NCI-H2171 treated with DMSO at 0.1 percent for 48 hours (cell line): ENCODE data around the gene MYO16.

Source experiments
- DNase-seq: peaks from one replicate; lab custom pipeline; 2025; lab: John Stamatoyannopoulos, UW

MYO16 gene

DNA sequence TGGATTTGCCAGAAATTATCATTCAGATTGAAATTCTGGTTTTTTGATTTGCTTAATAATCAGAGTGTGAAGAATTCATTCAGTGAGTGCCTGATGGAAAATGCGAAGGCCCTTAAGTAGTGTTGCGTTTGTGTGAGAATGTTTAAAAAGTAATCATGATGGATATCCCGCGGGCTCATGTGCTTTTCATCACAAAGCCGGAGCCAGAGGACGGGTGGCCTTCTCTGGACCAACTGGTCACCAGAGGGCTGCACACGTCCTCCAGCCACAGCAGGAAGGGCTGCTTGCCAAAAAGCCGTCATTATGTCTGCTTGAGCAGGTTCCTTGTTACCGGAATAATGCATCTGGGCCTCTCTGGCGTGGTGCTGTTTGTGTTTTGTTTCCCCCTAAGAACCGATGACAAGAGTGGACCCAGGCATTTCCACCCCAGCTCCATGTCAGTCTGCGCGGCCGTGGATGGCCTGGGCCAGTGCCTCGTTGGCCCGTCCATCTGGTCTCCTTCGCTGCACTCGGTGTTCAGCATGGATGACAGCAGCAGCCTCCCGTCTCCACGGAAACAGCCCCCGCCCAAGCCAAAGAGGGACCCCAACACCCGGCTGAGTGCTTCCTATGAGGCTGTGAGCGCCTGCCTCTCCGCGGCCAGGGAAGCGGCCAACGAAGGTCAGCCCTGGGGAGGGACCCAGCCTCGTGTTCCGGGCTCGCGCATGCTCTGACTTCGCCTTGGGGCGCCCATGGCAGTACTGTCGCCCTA, 497.7 kb downstream of the MYO16 start:
- no peak for DNase-seq

DNA sequence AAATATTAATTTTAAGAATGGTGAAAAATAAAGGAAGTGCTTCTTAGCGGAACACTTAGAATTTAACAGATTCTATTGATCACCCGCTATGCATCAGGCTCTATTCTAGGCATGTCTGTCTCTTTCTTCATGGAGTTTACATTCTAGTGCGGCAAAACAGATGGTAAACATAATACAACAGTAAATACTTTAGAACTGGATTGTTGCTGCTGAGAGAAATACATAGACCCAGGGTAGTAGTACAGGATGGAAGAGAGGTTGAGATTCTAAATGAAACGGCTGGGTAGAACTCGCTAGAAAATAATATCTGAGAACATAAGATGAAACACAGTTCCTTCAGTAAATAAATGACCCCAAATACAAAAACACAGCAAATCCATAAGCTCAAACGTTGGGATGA, 498.7 kb downstream of the MYO16 start:
- DNase-seq = no peak

DNA sequence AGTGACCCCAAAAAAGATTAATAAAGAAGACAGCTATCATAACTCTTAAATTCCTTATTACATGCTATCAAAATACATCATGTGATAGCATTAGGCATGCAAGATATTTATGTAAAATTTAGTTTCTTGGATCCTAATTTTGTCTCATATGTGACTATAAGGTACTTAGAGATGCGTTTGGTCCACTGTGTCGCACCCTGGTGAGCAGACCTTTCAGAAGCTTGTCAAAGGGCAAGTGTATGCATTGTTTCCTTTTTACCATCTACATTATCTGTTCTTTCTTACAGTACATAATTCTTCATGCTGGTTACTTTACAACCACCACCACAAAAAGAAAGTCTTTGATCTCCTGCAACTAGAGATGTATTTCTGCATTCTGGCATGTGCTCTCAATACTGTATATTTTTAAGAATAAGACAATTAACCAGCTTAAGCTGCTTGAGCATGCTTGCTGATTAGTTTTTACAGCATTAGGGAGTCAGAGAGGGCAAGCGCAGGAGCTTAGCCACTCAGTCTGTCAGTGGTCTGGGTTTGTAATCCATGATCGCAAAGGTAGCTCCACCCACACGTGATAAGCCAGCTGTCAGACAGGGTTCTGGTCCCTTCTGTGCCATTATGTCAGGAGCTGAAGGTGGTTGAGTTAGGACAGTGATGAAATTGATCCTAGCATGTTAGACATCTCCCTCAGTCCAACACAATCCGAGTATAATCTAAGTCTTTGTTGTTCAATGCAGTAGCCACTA, 500.9 kb downstream of the MYO16 start:
- DNase-seq = no peak

DNA sequence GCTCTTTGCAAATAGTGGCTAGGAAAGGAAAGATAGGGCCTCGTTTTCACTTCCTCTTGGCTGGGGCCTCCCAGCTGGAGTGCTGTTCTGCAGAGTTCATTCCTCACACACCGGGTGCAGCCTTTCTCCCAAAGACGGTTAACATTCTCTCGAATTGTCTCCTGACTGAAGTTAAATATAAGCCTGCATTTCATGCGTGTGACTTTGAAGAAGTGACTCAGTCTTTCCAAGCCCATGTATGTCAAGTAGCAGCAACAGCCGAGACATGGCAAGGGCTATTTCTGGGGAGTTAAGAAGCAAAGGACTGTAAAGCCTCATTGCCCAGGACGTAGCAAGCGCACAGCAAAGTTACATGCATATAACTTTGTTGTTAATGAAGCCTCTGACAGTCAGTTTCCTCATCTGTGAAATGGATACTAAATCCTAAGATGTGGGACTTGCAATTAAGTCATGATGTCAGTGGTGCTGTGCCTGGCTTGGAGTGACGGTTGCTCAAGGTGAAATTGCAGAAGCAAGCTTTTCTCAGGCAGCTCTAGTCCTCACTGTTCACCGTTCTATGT, 502.4 kb downstream of the MYO16 start:
- DNase-seq = no peak

DNA sequence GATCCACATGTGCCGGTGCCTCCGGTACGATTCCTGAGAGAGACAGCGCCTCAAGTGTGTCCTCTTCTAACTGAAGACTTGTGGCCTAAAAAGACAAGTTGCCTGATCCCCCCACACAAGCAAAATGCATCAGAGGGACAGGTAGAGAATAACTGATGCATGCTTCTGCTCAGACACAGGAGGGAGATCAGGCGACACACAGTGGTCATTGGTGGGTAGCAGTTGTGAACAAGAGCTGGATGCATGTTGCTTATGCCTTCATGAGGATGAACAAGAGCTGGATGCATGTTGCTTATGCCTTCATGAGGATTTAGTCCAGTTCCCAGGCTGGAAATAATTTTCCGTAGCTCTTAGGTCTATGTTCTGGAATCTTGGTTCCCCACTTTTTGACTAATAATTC, 505.6 kb downstream of the MYO16 start:
- no peak for DNase-seq

DNA sequence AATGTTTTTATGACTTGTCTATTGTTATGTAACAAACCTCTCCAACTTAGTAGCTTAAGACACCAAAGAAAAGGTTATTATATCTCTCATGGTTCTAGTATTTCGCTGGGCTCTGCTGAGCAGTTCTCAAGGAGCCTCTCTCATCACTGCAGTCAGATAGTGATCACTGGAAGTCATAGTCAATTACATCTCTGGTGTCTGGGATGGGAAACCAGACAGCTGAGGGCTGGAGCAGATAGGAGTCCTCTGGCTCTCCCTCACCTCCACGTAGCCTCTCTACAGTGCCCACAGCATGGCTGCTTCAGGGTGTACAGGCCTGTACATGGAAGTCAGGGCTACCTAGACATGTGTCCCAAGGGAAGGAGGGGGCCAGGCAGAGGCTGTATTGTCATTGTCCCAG, 507.5 kb downstream of the MYO16 start:
- no peak for DNase-seq

DNA sequence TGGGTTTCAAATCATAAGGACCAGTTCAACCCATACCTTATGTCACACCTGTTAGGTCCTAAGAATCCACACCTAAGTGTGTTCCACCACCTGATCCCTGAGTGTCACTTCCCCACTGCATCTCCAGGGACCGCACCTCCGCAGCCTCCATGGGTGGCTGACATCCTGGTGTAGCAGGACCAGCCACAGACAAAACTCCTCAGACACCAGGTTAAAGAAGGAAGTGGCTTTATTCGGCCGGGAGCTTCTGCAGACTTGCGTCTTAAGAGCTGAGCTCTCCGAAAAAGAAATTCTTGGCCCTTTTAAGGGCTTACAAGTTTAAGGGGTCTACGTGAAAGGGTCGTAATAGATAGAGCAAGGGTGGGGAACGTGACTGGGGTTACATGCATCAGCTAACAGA, 509.9 kb downstream of the MYO16 start:
- no peak for DNase-seq

DNA sequence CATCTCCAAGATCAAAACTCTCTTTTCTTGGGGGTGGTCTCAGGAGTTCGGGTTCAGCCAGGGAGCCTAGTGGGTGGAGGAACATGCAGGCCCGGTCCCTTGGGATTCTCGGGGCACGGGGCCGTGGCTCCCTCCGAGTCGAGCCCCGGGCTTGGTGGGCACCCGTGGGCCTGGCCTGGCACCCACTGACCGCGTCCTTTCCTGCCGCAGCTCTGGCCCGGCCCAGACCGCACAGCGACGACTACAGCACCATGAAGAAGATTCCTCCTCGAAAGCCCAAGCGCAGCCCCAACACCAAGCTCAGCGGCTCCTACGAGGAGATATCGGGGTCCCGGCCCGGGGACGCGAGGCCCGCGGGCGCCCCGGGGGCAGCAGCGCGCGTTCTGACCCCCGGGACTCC, 510.6 kb downstream of the MYO16 start:
- DNase-seq = no peak

DNA sequence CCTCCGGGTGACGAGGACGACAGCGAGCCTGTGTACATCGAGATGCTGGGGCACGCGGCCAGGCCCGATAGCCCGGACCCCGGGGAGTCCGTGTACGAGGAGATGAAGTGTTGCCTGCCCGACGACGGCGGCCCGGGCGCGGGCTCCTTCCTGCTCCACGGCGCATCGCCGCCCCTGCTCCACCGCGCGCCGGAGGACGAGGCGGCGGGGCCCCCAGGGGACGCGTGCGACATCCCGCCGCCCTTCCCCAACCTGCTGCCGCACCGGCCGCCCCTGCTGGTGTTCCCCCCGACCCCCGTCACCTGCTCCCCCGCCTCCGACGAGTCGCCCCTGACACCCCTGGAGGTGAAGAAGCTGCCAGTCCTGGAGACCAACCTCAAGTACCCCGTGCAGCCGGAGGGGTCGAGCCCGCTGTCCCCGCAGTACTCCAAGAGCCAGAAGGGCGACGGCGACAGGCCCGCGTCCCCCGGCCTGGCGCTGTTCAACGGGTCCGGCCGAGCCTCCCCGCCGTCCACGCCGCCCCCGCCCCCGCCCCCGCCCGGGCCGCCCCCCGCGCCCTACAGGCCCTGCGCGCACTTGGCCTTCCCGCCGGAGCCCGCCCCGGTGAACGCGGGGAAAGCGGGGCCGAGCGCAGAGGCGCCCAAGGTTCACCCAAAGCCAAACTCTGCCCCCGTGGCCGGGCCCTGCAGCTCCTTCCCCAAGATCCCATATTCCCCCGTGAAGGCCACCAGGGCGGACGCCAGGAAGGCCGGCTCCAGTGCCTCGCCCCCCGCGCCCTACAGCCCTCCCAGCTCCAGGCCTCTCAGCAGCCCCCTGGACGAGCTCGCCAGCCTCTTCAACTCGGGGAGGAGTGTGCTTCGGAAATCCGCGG, 511.3 kb downstream of the MYO16 start:
- DNase-seq = no peak

DNA sequence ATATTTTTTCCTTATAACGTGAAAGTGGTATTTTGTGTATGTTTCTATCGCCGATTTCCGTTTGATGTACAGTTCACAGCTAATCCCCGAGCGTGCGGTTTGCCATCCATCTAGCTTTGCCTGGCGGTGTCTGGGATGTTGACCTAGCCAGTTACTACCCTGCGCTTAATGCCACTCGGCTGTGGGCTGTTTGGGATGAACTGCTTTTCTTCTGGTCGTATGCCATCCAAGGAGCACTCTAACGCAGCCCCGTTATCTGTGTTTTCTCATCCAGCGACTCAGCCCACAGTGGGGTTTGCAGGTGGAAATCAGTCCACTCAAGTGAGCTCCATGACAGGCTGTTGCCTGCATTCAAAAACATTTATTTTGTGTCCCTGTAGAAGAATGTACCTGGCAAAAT, 512.3 kb downstream of the MYO16 start:
- DNase-seq = no peak

DNA sequence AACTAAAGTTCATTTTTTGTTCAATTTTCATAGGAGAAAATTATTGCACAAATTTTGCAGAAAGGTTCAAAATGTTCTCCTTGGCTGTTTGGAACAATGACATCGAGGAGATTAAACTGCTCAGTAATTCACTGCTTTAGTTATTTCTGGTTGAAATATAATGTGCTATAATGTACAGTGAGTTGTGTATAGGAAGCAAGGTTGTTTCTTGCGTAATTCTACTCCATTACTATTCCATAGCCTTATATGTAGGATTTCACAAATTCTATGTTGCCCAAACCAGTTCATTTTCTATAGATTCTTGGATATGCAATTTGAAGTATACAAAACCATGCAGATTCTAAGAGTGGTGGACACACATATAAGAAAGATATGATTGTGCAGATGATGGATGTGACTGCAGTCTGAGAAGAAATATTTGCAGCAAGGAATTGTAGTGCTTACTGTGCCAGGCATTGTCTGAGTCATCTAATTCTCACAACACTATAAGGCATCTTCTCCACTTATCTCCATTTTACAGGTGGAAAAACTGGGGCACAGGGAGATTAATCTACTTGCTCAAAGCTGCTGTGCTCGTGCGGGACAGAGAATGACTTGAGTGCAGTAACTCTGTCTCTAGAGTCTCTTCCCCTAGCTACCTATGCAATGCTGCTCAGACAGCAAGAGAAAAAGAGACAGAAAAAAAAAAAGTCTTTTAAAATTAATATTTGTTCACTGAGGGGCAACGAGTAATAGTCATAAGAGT, 515.5 kb downstream of the MYO16 start:
- DNase-seq = no peak

DNA sequence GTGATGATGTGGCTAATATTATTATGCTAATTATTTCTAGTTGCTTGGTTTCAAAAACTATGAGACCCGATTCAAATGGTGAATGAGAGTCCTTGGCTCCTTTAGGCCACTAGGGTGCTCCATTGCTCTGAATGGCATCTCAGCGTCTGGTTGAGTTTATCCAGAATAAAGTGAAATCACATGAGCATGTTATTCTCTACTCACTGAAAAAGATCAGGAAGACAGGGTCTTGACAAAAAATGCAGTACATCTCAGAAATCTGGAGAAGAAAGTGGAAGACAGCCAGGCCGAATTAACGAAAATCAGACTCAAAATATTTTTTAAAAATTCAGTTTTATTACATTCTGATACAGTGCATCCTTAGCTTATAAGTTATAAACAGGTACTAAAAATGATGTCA, 516.2 kb downstream of the MYO16 start:
- DNase-seq = peak; percentile 38

DNA sequence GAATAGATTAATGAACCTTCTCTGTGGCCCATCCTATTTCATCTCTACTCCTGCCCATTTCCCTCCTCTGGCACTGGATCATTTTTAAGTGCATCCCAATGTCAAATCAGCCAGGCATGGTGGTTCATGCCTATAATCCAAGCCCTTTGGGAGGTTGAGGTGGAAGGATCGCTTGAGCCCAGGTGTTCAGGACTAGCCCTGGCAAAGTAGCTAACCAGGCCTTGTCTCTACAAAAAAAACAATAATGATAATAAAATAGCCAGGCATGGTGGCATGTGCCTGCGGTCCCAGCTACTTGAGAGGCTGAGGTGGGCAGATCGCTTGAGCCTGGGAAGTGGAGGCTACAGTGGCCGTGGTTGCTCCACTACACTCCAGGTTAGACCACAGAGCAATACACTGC, 517.0 kb downstream of the MYO16 start:
- no peak for DNase-seq

DNA sequence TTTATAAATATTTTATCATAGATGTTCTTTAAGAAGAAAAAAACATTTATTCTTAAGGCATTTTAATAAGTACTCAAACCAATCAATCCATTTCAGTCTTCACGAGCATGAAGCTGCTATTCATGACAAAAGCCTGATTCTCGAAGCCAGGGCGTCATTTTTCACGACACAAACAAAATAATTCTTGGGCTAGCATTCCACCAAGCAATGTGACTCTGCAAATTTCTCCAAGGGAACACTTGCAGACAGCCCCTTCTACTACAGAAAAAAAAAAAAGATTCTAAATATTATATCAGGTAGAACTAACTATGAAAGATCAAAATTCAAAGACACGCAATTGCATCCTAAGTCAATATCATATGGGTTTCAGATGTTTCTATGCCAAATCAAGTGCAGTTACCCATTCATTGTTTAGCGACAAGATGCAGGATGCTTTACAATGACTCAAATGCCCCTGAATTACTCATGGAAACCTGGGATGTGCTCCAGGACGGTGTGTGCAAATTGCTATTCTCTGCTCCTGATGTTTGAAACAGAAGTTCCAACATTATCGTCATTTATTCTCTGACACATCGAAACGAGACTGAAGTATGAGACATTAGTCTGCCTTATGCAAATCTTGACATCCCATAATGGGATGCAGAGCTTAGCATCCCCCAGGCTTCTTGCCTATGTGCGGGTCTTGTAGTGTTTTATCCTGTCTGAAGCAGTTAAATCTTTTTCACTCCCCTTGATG, 517.7 kb downstream of the MYO16 start:
- no peak for DNase-seq

DNA sequence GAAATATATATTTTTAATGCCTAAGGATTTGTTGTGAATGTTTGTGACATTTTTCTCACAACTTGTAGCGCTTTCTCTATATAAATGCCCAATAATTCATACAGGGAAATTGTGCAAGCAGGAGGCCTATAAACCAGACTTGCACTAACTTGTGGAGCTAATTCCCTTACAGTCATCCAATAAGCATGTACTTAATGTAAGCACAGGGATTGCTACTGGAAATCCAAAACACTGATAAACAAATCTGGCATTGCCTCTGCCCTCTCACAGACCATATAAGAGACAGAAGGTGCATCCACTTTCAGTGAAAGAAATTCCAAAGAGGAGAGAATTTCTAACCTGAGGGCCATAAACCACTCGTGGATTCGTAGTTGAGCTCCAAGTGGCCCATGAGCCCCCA, 518.8 kb downstream of the MYO16 start:
- no peak for DNase-seq

DNA sequence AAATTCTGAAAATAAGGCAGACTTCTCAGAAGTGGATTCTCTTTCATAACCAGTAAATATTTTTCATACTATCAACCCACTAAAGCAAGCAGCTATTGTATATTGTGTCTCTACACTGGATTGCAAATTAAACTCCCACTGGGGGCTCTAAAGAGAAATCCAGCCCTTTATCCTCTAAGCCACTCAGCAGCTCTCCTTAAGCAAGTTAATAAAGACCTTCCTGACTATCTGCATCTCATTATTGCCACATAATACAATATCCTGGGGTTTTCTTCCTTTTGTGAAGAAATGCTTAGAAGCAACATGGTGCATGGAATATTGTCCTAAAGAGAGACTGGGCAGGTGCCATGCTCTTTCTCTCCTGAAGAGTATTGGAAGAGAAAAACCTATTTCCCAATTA, 521.3 kb downstream of the MYO16 start:
- no peak for DNase-seq

DNA sequence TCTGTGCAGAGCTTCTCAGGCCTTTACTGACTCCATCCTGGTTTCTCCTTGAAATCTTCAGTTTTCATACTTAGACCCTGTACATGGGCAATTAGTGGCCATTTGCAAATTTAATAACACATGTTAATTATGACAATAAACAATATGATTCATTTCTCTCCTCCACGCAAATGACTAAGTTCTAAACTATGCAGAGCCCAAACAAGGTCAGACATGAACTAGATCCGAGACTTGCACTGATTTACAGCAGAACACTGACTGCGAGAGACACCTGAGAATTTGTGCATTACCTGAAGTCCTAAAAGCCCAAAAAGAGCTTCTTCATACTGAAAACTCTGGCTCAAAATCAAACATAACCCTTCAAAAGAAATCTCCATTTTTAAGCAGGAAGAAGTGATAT, 521.8 kb downstream of the MYO16 start:
- DNase-seq = no peak

DNA sequence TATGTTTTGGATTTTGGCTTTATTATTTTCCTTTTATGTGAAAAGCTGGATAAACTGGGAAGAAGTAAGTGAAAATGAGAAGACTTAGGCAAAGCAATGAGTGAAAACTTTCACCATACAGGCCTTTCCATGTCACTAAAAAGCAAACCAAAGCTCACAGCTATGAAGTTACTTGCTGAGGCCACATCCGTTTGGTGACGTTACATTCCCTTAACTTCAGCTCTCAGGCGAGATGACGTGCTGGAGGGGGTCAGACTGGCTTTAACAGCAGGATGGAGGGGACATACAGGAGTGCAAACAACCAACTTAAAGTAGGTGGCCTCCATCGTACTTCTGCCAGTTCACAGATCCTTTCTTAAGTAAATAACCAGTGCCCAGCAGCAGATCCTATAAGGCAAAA, 522.3 kb downstream of the MYO16 start:
- DNase-seq = no peak

DNA sequence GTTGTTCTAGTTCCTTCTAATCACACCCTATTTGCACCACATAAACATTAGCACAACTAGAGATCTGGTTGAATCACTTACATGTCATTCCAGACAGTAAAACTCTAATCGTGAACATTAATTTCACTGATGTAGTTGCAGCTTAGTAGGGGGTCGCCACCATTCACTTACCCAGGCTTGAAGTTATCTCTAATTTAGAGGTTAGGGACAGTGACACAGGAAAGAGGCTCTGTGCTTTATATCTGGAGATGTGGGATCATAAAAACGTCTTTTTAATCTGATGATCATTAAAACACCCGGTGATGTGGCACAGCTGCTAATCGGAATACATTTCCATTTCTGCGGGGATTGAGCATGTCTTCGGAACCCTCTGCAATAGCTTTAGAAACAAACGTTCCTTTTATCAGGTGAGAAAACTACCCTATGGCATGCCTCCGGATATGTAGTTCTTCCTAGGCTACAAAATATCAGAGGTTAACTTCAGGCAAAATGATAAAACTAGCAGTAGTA, 523.0 kb downstream of the MYO16 start:
- DNase-seq = no peak

DNA sequence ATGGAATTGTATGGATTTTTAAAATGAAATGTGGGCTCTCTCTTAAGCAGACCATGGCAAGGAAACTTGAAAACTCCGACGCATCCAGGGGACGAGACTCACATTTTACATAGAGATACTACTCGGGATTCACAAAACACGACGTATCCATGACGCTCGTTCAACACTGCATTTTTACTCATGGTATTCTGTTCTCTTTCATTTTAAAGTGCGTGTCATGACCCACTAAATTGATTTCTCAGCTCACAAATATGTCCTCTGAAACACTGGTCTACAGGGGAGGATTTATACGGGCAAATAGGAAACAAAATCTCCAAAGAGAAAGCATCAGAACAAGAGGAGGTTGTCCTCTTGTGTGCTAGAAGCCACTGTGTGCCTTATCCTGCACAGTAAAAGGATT, 523.5 kb downstream of the MYO16 start:
- no peak for DNase-seq

DNA sequence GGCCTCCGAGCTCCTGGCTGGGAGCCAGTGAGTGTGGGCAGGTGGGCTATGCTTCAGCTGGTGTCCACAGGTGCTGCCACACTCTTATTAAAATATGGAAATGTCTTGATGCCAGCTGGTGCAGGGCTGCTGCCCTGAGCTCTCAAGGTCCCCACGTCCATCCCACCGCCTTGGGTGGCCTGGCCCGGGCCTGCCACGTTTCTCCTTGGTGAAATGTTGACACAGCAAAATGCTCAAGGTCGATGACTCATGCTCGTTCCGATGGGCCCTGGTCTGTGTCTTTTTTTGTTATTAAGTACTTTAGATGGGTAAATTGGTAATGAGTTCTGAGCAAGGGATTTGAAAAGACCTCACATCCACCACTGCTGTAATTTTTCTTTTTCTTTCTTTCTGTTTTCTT, 524.7 kb downstream of the MYO16 start:
- no peak for DNase-seq
